GM10847 (cell line): ENCODE data around the gene MYCN.

Source experiments
- POLR2A ChIP-seq: IDR thresholded peaks from 2 replicates; pipeline ENCODE4 v1.6.1; 2011; ENCODE audit not compliant: insufficient read length; ENCODE audit errors: extremely low read depth

The MYCN gene

DNA sequence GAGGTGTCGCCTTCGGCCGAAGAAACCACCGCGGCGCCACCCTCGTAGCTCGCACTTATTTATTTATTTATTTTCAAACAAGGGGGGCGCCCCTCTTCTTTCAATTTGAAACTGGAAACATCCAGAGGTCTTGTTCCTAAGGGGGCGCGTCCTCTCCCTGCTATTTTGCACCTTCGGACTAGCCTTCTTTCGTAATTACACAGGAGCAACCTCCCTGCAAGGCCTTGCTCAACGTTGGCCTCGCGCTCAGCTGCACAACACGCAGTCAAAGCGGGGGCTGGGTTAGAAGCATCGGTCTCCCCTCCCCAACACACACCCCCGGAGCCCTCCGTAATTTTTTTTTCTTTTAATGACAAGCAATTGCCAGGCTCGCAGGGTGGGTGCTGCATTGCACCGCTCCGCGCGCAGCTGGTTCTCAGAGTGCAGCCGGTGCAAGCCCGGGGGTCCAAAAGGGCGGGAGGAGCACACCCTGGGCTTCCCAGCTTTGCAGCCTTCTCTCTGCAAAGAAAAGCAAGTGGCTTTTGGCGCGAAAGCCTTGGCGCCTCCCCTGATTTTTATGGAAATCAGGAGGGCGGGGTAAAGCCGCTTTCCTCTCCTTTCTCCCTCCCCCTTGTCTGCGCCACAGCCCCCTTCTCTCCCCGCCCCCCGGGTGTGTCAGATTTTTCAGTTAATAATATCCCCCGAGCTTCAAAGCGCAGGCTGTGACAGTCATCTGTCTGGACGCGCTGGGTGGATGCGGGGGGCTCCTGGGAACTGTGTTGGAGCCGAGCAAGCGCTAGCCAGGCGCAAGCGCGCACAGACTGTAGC is at the start of gene MYCN:
Gene MYCN (plus strand): TSS at position 697 of the 807 bp plus-strand sequence. CDS start 1,515 bp downstream, outside the sequence.
- no peak for TF ChIP-seq POLR2A

DNA sequence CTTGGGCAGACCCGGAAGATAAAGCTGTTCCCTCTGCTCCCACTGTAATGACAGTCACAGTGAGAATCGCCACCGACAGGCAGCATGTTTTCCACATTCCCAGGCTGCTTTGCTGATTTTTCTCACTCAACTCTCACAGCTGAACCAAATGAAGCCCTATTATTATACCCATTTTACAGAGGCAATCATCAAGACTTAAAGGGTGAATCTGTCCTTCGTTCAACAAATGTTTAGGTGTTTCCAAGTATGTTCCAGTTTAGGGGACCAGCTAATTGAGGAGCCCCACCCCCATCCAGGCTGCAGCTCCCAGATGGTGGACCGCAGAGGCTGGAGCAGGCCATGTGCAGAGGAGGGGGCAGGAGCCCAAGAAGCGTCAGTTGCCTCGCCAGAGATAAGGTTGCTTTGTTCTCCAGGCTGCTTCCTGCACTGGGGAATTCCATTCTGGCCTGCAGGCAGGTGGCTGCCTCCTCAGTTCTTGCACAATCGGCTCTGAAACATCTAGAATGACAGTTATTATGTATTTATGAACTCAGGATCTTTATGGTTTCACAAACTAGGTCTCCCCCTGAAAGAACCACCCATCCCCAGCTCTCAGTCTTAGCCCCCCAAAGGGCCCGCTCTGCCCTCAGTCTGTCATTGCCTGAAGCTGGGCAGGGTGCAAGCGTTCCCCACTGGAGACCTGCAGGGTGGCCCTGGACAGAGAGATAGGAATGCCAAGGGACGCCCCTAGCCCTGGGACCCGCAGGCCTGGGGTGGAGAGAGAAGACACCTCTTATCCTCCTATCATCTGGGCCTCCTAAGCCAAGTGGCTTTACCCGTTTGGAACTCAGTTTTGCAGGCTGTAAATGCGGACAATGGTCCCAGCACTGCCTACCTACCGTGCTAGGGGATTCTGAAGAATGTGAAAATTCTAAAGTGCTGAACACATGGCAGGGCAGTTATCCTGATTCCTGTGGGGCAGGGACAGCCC is 49.1 kb upstream of the MYCN start:
- no peak for TF ChIP-seq POLR2A

DNA sequence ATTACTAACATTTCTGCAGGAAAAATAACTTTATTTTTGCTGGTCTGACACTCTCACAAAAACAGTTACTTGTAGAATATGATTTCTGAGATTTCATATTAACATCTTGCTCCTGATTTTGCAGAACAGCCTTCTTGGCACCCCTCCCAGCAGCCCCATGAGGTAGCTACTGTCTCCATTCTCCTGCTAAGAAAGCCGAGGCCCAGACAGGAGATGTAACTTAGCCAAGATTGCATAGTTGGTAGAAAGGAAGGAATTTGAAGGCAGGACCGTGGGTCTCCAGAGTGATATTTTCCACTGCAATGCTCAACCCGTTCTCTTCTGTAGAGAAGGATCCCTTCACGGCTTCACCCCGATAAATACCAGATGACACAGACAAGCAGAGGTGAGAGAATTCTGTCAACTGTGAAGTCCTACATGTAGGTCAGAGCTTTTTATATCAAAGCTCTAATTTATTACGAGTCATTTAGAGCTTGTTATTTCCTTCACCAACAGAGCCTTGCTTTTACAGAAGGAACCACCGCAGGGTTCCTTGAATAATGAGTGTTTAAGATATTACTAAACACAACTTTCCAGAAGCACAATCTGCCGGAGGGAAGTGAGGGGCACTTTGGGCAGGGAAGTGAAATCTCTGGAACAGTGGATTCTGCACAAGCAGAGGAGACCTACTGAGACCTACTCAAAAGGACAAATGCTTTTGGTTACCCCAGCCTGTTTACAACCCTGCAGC is 48.0 kb upstream of the MYCN start:
- no peak for TF ChIP-seq POLR2A

DNA sequence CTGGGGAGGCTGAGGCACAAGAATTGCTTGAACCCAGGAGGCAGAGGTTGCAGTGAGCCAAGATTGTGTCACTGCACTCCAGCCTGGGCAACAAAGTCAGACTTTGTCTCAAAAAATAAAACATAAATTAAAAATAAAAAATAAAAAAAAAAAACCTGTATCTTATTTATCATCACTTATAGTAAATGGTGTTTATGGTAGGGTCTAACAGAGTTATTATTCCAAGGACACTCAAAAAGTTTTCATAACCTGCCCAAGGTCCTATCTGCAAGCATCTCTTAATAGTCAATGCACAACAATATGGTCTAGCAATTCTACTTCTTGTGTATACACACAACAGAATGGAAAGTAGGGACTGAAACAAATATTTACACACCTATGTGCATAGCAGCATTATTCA is 47.3 kb upstream of the MYCN start:
- no peak for TF ChIP-seq POLR2A

DNA sequence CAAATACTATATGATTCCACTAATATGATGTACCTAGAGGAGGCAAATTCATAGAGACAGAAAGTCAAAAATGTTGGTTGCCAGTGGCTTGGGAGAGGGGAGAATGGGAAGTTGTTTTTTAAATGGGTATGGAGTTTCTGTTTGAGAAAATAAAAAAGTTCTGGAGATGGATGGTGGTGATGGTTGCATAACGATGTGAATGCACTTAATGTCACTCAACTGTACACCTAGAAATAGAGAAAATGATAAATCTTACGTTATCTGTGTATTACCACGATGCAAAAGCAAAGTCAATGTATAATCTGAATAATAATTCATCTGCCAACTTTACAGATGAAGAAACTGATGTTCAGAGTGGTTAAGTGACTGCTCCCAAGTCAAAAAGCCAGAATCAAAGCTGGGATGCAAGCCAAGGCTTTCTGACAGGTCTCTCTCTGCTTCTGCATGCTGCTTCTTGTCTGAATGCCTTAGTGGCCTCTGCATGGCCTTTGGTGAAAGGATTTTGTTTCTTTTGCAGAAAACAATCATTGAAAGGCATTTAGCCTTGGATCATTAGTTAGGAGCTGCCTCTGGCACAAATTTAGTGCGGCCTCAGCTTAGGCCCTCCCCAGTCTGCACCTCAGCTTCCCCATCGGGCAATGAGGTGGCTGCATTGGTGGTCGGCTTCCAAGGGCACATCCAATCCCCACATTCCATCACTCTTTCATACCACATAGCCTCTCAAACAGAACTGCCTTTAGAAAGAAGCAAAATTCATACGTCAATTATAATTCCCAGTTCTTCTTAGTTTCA is 46.5 kb upstream of the MYCN start:
- TF ChIP-seq POLR2A, result no peak

DNA sequence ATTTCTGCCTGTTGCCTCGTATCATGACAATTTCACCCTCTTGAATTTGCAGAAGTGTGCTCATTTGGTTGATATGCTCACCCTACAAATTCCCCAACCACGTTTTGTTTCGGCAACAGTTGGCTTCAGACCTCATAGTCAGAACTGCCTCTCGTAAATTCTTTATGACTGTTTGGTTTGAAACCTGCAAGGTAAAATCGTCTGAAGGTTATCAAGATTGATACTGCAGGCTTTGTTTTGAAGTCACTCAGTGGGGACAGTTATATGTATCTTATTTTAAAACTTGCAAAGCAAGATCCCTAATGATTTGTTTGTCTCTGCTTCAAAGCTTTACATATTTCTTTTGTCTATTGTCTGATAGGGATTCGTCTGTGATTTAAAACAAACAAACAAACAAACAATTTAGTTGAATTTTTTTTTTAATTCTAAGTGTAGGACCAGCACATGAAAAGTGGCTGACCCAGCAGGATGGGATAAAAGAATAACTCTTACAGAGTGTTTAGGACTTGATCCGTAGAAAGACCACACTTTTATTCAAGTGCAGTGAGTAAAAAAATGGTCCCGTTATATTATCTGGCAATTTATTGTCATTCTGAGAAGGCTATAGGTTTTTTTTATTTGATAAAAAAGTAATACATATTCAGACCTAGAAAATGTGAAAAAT is 45.7 kb upstream of the MYCN start:
- no peak for TF ChIP-seq POLR2A

DNA sequence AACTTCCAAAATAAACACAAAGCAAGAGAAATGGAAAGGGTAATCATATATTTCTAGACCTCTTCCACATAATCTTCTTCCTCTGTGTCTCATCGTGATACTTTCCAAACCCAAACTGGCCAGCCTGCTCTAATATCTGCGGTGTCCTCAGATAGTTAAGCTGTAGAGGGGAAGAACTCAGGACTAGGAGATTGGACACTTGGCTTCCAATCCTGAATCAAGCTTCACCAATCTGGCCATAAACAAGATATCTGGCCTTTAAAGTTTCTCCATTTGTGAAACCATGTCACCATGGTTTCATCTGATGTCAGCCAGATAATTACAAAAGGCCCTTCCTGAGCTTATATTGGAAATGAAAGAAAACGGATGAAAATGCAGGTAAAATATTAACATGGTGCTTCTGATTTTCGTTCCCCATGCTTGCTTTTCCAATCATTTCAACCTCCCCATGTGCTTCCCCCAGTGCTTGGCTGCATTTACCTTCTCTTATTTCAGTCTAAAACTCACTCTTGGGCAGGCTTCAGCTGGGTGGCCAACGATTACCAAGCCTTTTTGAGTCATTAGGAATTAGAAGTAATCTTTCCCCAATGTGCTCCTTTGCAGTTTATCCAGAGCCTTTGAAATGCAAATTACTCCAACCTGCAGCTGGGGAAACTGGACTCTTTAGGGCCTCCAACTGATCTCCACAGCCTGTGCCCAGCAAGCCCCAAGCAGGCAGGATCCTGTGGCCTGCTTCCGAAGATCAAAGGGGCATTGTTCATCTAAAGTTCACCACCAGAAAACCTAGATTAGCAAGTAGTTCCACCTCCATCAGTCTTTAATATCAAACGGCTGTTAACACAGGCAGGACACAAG is 44.5 kb upstream of the MYCN start:
- TF ChIP-seq POLR2A, result no peak

DNA sequence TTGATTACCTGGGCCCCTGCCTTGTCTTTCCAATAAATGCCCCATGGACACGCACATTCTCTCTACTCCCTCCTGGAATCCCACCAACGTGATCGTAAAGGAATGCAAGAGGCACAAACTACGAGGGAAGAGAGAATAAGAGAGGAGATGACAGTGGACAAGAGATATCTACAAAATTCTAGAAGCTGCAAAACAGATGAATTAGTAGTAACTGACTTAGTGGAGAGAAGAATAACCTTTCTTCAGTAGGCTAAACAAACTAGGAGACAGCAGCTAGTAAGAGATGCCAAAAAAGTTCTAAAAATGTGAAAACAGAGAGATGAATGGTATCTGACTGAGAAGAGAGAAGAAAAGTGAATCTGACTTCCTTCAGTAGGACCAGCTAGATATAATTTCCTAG is 43.5 kb upstream of the MYCN start:
- no peak for TF ChIP-seq POLR2A

DNA sequence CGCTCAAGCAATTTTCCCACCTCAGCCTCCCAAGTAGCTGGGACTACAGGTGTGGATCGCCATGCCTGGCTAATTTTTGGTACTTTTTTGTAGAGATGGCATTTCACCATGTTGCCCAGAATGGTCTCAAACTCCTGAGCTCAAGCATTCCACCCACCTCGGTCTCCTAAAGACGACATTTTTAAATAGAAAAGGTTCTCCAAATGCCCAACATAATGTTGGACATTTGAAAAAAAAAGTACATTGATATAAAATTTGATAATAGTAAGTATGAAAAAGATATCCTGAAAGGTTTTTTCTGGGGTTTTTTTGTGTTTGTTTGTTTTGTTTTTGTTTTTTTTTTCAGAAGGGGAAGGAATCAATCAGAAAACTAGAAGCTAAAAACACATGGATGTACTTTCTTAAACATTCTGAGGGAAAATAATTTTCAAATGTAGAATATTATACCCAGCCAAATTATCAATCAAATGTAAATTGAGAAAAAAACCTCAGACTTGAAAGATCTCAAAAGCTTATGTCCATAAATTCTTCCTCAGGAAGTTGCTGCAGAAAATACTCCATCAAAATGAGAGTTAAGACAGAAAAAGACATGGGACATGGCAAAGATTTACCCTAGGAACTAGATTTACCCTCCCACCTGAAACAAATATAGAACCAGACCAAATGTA is 42.8 kb upstream of the MYCN start:
- TF ChIP-seq POLR2A, result no peak

DNA sequence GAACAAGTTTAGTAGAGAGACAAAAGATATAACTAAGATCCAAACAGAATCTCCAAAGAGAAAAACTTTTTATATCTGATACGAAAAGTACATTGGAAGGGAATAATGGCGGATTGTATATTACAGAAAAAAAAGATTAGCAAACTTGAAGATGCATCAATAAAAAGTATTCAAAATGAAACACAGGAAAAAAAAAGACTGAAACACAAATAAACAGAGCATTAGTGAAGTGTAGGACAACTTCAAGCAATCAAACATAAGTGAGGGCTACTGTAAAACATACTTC is 41.1 kb upstream of the MYCN start:
- TF ChIP-seq POLR2A, result no peak

DNA sequence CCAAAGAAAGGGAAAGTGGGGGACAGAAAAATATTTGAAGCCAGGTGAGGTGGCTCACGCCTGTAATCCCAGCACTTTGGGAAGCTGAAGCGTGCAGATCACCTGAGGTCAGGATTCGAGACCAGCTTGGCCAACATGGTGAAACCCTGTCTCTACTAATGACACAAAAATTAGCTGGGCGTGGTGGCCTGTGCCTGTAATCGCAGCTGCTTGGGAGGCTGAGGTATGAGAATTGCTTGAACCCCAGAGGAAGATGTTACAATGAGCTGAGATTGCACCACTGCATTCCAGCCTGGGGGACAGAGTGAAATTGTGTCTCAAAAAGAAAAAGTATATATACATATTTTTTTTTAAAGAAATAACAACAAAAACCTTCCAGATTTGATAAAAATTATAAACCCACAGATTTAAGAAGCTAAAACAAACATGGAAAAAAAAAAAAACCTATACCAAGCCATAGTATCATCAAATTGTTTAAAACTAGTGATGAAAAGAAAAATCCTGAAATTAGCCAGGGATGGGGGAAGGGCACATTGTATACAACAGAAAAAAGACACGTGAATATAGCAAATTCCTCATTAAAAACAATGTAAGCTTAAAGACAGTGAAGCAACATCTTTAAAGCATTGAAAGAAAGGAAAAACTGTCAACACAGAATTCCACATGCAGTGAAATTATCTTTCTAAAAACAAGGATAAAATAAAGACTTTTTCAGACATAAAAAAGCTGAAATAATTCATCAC is 40.4 kb upstream of the MYCN start:
- TF ChIP-seq POLR2A, result no peak

DNA sequence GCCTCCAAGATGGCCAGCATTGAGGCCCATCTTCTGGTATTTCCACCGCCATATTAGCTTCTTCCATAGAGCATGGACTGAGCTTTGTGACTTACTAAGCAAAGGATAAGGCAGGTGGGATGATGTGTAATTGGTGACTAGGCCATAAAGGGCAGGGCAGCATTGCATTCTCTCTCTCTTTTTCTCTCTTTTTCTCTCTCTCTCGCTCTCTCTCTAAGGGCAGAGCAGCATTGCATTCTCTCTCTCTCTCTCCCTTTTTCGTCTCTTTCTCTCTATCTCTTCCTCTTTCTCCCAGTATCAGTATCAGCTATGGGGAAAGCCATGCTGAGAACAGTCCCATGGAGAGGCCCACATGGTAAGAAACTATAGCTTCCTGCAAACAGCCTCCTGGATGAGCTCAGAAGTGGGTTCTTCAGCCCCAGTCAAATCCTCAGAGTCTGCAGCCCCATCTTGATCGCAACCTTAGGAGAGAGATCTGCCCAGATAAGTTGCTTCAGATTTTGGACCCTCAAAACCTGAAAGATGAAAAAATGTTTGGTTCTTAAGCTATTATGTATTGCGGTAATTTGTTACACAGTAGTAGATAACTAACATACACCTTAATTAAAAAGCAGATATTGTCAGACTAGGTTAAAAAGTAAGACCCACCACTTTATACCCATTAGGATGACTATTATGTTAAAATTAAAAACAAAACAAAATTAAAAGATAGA is 39.1 kb upstream of the MYCN start:
- no peak for TF ChIP-seq POLR2A

DNA sequence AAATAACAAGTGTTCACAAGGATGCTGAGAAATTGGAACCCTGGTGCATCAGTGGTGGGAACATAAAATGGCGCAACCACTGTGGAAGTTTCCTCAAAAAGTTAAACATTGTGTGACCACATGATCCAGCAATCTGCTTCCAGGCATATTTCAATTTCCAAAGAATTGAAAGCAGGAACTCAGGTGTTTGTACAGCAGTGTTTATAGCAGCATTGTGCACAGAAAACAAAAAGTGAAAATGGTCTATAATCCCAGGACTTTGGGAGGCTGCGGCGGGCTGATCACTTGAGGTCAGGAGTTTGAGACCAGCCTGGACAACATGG is 38.6 kb upstream of the MYCN start:
- no peak for TF ChIP-seq POLR2A
